Activated CD4-positive, alpha-beta T cell treated with anti-CD3 and anti-CD28 coated beads, Interleukin-2, amount 10 ng/mL, durations not matched to agents 24 days and 14 days (primary cell): ENCODE data around the gene SNN. TPM values are rescaled to one million over a fixed set of nuclear protein-coding genes. Genes with fewer than 3 reads are reported as not detected.

Experiments
- DNase-seq: peaks from one replicate; pipeline ENCODE4 v3.0.0; 2022
- H3K27ac Mint-ChIP-seq: one replicate; pipeline ENCODE4 v1.8.0; 2022; ENCODE audit warnings: mild to moderate bottlenecking, mixed read lengths
- H3K27me3 Mint-ChIP-seq: one replicate; pipeline ENCODE4 v1.8.0; 2022; ENCODE audit warnings: mixed read lengths
- H3K36me3 Mint-ChIP-seq: one replicate; pipeline ENCODE4 v1.8.0; 2022; ENCODE audit warnings: low read depth, mild to moderate bottlenecking, mixed read lengths
- H3K4me1 Mint-ChIP-seq: one replicate; pipeline ENCODE4 v1.8.0; 2021; ENCODE audit warnings: mixed read lengths
- H3K4me3 Mint-ChIP-seq: one replicate; pipeline ENCODE4 v1.8.0; 2022; ENCODE audit warnings: mild to moderate bottlenecking, moderate library complexity, mixed read lengths
- H3K9me3 Mint-ChIP-seq: one replicate; pipeline ENCODE4 v1.8.0; 2021; ENCODE audit warnings: mixed read lengths
- intact Hi-C: fragments of 100-400 bp; cut with micrococcal nuclease; formaldehyde crosslinking; loops from one replicate; pipeline ENCODE4 v1.15.1; 2023
- total RNA-seq: library from RNA; stranded (reverse); gene quantifications from 2 replicates; pipeline ENCODE4 v1.2.3, GENCODE V29; 2022

The SNN gene
- total RNA-seq, 1 donor from 2014 or later: 9.1 TPM

- no peak for DNase-seq
- peaks cover 11% of the 10 kb centered on the region for H3K4me1 Mint-ChIP-seq
- intact Hi-C loops: no loop called here
- H3K27ac Mint-ChIP-seq: peak overlapping the region; percentile 17
- no peak overlapping the region for H3K4me3 Mint-ChIP-seq
- no peaks in the 10 kb centered on the region for H3K9me3 Mint-ChIP-seq
- H3K36me3 Mint-ChIP-seq: peaks cover 46% of the 10 kb centered on the region
- no peaks in the 10 kb centered on the region for H3K27me3 Mint-ChIP-seq
Measured at GRCh38 chr16:11719762-11720161, 51.5 kb downstream of the SNN start.

- DNase-seq: no peak
- H3K36me3 Mint-ChIP-seq: peaks cover 47% of the 10 kb centered on the region
- no peaks in the 10 kb centered on the region for H3K27me3 Mint-ChIP-seq
- intact Hi-C loops: no loop called here
- no peak overlapping the region for H3K4me3 Mint-ChIP-seq
- H3K4me1 Mint-ChIP-seq: peaks cover 11% of the 10 kb centered on the region
- no peaks in the 10 kb centered on the region for H3K9me3 Mint-ChIP-seq
- peak overlapping the region; percentile 32 for H3K27ac Mint-ChIP-seq
Measured at GRCh38 chr16:11721781-11722467, 53.7 kb downstream of the SNN start.

- Mint-ChIP-seq H3K27ac (peak overlapping the region; percentile 32), H3K9me3 (no peaks in the 10 kb centered on the region), H3K4me1 (peaks cover 14% of the 10 kb centered on the region), H3K27me3 (no peaks in the 10 kb centered on the region), H3K36me3 (peaks cover 49% of the 10 kb centered on the region), H3K4me3 (no peak overlapping the region)
- intact Hi-C loops: no loop called here
- no peak for DNase-seq
Measured at GRCh38 chr16:11722468-11722808, 54.2 kb downstream of the SNN start.

GRCh38 chr16:11725457-11725856, 57.2 kb downstream of the SNN start:
- intact Hi-C loops: no loop called here
- peaks cover 66% of the 10 kb centered on the region for H3K36me3 Mint-ChIP-seq

GRCh38 chr16:11726008-11726407, 57.8 kb downstream of the SNN start:
- no peaks in the 10 kb centered on the region for H3K9me3 Mint-ChIP-seq
- no peaks in the 10 kb centered on the region for H3K27me3 Mint-ChIP-seq
- no peak overlapping the region for H3K4me3 Mint-ChIP-seq
- peaks cover 66% of the 10 kb centered on the region for H3K36me3 Mint-ChIP-seq
- H3K27ac Mint-ChIP-seq: no peak overlapping the region
- intact Hi-C loops: no loop called here
- H3K4me1 Mint-ChIP-seq: peaks cover 31% of the 10 kb centered on the region
- no peak for DNase-seq

More at GRCh38 chr16:11725457-11725856, 57.2 kb downstream of the SNN start:
- H3K9me3 Mint-ChIP-seq: no peaks in the 10 kb centered on the region
- no peak overlapping the region for H3K4me3 Mint-ChIP-seq
- DNase-seq: no peak
- H3K4me1 Mint-ChIP-seq: peaks cover 31% of the 10 kb centered on the region
- no peak overlapping the region for H3K27ac Mint-ChIP-seq
- no peaks in the 10 kb centered on the region for H3K27me3 Mint-ChIP-seq

GRCh38 chr16:11727796-11728543, 59.7 kb downstream of the SNN start:
- no peaks in the 10 kb centered on the region for H3K27me3 Mint-ChIP-seq
- H3K36me3 Mint-ChIP-seq: peaks cover 71% of the 10 kb centered on the region
- H3K4me1 Mint-ChIP-seq: peaks cover 35% of the 10 kb centered on the region
- H3K9me3 Mint-ChIP-seq: no peaks in the 10 kb centered on the region
- H3K4me3 Mint-ChIP-seq: no peak overlapping the region
- intact Hi-C loops: no loop called here
- peak overlapping the region; percentile 62 for H3K27ac Mint-ChIP-seq
- no peak for DNase-seq

Other genes starting within 250 kb of the SNN start
- 163 and 170 TPM in 2 replicates for gene LITAF, start 81.5 kb upstream of the SNN start, total RNA-seq
- gene TXNDC11, start 74.4 kb downstream of the SNN start, total RNA-seq: 41.7 and 43.6 TPM in 2 replicates
- gene ZC3H7A, start 128.8 kb downstream of the SNN start, total RNA-seq: 58.3 and 64.1 TPM in 2 replicates
- 375 and 379 TPM in 2 replicates for gene RSL1D1, start 183.1 kb downstream of the SNN start, total RNA-seq
- gene GSPT1, start 247.5 kb downstream of the SNN start, total RNA-seq: 212 and 224 TPM in 2 replicates